Fibroblast of skin of left quadriceps (primary cell): Measurements from ENCODE around the gene ARMC6.
A peak's percentile ranks its signal among the peaks of the same experiment; 100 is the strongest.
"Not testable (repeated sequence)": the region's sequence is repeated elsewhere in the genome, so short reads cannot be mapped to it uniquely, and the experiment has no call there.

ENCODE experiments used
- DNase-seq, 2 experiments: peaks; one replicate each; pipeline ENCODE4 v3.0.0-alpha.2; 2013; ENCODE audit warnings: low read depth in 2 of 2

Gene ARMC6

GRCh38 chr19:19022380-19022961 is 10.9 kb upstream of the ARMC6 start:
- no peak for DNase-seq

- DNase-seq, result not testable (repeated sequence)
Observed at GRCh38 chr19:19023376-19023775, 10.0 kb upstream of the ARMC6 start.

DNA sequence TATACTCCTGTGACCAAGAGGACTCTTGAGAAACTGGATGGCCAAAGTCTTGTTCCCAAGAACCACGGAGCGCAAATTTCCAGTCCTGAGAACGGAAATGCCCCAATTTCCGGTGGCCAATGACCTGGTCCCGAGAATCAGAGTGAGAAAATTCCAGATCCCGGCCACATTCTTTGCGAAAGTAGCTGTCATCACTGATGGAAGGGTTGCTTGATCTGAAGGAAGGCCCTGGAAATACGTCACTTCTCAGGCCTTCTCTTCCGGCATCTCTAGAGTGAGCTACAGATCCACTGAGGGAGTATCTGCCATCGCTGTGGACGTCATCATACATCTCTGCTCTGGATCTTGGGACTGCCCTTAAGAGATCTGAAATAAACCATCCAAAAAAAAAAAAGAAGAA is 7.5 kb upstream of the ARMC6 start:
- DNase-seq, result no peak

DNA sequence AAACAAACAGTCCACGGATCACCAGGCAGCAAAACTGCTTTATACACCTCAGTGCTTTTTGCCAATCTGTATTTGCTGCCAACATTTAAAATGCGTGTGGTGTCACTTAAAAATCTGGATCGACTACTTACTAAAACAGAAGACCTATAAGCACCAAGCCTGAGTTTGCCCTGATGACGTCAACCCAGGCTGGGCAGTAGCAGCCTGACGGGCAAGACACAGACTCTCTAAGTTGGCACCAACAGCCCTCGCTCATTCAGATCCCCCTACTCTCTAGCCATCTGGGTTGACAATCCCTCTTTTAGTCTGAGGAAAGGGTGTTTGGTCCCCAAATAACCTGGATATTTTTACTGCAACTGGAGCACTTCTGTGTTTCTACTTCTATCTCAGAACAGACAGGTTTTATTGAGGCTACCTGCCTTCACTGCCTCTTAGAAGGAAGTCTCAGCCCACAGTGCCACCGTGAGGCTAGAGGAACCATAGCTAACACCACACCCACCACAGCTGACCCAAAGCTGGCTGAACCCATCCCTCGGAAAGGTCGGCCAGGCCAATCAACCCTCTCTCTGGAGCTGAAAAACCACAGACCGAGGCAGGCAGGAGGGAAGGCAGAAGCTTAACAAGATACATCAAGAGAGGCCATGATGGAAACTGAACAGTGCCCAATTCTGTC is 7.0 kb upstream of the ARMC6 start:
- DNase-seq, result no peak

DNA sequence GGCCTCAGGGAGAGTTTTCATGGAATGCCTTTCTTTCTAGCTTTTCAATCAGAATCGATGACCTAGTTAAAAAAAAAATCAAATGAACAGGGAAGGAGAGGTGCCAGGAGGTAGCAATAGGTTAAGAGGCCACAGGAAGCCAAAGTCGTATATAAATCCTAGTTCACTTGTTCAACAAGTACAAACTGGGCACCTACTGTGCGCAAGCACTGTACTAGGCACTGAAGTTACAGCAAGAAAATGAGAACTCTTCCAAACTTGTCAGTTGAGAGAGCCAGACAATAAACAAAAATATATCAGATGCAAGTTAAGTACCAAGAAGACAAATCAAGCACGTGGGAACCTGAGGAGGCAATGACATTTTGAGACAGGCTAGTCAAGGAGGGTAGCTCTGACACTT is 6.2 kb upstream of the ARMC6 start:
- DNase-seq, result no peak

DNA sequence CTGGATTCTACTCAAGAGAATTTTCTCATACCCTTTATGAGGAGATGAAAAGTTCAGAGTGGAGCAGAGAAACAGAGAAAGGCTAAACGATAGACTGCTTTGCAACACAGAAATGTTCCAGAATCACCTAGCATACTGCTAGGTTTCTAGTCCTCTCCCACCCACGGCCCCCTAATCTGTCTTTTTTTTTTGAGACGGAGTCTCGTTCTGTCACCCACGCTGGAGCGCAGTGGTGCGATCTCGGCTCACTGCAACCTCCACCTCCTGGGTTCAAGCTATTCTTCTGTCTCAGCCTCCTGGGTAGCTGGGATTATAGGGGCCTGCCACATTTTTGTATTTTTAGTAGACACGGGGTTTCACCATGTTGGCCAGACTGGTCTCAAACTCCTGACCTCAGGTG is 4.9 kb upstream of the ARMC6 start:
- DNase-seq, result no peak

DNA sequence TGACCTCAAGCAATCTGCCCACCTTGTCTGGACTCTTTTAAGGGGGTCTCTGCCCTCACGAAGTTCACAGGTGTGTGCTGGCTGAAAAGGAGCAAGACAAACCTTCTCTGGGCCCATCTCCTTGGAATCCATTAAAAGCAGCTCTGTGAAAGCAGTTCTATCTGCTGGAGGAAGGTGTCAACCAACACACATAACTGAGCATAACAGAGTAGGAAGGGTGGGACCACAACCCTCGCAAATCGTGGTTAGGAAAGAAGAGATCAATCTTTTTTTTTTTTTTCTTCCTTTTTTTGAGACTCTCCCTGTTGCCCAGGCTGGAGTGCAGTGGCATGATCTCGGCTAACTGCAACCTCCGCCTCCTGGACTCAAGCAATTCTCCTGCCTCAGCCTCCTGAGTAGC is 1.5 kb upstream of the ARMC6 start:
- DNase-seq, result no peak

GRCh38 chr19:19032420-19033175 is 805 bp upstream of the ARMC6 start:
- peak; percentile 85 to 87 for DNase-seq

DNA sequence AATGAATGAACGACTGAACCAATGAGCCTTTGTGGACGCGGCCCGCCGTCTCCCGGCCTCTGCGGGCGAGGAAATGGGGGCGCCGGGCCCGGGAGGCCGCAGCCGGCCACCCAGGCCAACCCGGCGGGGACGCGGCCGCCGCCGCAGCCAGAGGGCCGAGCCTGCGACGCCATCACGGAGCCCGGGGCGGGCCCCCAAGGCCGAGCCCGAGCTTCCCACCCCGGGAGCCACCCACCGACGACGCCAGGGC is 302 bp upstream of the ARMC6 start:
- no peak for DNase-seq

GRCh38 chr19:19034204-19034624 is 811 bp downstream of the ARMC6 start:
- DNase-seq, result no peak

DNA sequence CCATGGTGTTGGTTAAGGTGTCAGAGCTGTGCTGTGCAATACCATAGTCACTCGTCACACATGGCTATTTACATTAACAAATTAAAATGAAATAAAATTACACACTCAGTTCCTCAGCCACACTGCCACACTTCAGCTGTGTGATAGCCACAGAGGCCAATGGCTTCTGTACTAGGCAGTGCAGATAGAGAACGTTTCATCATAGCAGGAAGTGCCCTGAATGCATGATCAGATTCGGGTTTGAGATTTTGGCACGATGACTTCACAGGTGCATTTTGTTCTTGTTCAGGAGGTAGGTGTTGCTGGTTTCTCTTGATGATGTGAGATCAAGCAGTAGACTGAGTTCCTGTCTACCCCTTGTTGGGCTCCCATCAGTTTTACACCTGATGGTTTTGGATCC is 6.5 kb downstream of the ARMC6 start:
- DNase-seq, result no peak

DNA sequence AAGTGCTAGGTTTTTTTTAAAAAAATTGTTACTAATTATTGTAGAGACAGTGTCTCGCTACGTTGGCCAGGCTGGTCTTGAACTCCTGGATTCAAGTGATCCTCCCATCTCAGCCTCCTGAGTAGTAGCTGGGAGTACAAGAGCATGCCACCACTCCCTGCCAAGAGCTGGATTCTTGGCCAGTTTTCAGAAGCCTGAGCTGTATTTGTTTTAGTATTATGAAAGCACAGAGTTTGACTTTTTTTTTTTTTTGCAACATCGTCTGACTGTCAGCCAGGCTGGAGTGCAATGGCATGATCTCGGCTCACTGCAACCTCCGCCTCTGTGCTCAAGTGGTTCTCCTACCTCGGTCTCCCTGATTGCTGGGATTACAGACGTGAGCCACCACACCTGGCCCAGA is 7.0 kb downstream of the ARMC6 start:
- peak; percentile 36 to 40 for DNase-seq

DNA sequence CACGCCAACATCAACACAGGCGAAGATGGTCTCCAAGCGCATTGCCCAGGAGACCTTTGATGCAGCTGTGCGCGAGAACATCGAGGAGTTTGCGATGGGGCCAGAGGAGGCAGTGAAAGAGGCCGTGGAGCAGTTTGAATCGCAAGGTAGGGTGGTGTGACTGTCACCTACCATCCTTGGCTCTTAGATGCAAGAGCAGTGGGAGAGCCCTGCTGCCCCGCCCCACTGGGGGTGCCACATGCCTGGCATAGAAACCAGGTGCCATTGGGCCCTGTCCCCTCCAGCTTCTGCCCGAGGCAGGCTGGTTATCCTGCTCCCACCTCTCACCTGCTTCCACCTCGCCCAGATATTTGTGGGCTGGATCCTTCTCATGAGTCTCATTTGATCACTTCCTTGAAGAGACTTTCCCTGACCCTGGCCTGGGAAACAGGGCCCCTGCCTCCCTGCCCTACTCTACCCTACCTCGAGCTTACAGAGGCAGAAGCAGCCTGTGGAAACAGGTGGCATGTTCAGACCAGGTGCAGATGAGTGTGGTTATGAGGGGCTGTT is 9.4 kb downstream of the ARMC6 start:
- no peak for DNase-seq

DNA sequence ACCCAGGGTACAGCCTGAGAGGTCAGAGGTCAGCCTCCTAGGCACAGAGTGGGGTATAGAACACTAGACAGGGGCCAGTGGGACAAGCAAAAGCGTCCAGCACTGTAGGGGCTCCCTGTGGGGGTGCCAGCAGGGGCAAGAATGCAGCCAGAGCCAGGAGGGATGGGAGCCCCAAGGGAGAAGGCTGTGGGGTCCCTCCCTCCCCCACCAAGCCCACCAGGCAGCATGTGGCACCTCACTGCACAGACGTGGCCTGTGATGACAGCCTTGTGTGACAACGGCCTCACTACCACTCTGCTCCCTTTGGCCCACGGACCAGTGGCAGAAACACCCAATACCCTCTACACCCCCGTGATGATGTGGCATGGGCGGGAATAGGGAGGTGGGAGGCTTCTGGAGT is 10.1 kb downstream of the ARMC6 start:
- no peak for DNase-seq

- DNase-seq, result no peak
Observed at GRCh38 chr19:19043881-19044280, 10.5 kb downstream of the ARMC6 start.

DNA sequence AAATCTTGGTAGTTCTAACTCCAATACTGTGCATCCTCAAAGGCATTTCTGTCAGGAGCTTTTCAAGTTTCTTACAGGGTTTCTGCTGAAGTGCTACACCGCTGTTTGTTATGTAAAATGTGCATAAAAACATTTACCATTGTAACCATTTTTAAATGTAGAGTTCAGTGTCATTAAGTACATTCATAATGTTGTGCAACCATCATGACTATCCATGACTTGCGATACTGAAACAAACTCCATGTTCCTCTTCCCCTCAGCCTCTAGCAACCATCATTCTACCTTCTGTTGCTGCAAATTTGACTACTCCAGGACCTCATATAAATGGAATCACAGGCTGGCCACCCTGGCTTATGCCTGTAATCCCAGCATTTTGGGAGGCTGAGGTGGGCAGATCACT is 16.0 kb downstream of the ARMC6 start:
- DNase-seq, result no peak

GRCh38 chr19:19050104-19050503 is 16.7 kb downstream of the ARMC6 start:
- no peak for DNase-seq

- no peak for DNase-seq
Observed at GRCh38 chr19:19050731-19051130, 17.3 kb downstream of the ARMC6 start.

DNA sequence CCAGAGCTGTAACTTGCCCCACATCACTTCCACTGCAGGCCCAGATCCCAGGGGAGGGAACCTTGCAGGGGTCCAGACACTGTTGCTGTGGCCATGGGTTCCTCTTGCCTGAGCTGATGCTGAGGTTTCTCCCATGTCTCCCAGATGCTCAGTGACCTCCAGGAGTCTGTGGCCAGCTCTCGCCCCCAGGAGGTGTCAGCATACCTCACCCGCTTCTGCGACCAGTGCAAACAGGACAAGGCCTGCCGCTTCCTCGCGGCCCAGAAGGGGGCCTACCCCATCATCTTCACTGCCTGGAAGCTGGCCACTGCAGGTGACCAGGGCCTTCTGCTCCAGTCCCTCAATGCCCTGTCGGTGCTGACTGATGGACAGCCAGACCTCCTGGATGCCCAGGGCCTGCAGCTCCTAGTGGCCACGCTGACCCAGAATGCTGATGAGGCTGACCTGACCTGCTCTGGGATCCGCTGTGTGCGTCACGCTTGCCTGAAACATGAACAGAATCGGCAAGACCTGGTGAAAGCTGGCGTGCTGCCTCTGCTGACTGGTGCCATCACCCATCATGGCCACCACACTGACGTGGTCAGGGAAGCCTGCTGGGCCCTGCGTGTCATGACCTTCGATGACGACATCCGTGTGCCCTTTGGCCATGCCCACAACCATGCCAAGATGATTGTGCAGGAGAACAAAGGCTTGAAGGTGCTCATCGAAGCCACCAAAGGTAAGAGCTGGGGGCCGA is 18.2 kb downstream of the ARMC6 start:
- DNase-seq, result no peak

DNA sequence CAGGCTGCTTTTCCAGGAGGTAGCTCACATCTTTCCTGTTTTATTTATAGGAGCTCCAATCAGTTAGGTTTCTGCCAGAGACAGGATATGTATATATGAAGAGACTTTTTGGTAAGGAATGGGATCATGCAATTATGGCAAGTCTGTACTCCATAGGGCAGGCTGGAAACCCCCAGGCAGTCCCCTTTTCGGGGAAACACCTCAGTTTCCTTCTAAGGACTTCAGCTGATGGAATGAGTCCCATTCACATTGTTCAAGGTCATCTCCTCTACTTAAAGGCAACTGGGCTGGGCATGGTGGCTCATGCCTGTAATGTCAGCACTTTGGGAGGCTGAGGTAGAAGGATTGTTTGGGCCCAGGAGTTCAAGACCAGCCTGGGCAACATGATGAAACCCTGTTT is 19.5 kb downstream of the ARMC6 start:
- no peak for DNase-seq

- no peak for DNase-seq
Observed at GRCh38 chr19:19053508-19054314, 20.3 kb downstream of the ARMC6 start.
